Ovary (tissue), 3 donors: ENCODE data around the gene GCC1.

Experiments used
- POLR2A ChIP-seq: fragments of 450-650 bp; IDR thresholded peaks from one replicate; pipeline ENCODE4 v1.6.1; 2017; ENCODE audit warnings: antibody characterized with exemption, mild to moderate bottlenecking, moderate library complexity
- TF ChIP-seq, protein P1 (sequence below), 3 donors: fragments of 450-650 bp in 2 of 3; fragments of 200-600 bp in 1 of 3; IDR thresholded peaks; one replicate each; pipeline versions ENCODE4 v1.5.1 to v1.8.0; 2016 to 2022; ENCODE audit warnings: antibody characterized with exemption in 3 of 3, mild to moderate bottlenecking in 1 of 3
- donor health status: DM: no; HTN: no; CAD: no.

DNA sequence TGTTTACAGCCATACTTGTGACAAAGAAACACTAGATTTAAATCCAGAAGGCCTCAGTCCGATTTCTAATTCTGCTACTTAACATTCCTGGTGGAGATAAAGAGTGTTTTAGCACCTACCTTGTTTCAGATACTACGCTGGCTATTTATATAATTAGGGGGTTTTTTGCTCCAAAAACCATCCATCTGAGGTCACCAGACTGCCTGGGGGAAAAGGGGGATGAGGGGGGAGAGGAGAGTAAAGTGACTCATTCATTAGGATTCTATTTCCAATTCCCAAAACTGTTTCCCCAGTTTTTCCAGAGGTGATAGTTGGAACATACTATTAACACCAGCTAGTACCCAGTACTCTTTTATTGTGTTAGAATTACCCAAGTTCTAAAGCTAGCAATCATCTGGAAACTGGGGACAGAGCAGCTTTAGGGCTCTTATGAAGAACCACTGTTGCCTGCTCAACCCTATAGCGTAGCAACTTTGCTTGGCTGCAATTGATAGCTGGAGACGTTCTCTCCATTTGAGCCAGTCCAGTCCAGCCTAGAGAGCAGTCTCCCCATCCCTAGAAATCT, 6.6 kb downstream of the GCC1 start:
- TF ChIP-seq, protein P1, sequence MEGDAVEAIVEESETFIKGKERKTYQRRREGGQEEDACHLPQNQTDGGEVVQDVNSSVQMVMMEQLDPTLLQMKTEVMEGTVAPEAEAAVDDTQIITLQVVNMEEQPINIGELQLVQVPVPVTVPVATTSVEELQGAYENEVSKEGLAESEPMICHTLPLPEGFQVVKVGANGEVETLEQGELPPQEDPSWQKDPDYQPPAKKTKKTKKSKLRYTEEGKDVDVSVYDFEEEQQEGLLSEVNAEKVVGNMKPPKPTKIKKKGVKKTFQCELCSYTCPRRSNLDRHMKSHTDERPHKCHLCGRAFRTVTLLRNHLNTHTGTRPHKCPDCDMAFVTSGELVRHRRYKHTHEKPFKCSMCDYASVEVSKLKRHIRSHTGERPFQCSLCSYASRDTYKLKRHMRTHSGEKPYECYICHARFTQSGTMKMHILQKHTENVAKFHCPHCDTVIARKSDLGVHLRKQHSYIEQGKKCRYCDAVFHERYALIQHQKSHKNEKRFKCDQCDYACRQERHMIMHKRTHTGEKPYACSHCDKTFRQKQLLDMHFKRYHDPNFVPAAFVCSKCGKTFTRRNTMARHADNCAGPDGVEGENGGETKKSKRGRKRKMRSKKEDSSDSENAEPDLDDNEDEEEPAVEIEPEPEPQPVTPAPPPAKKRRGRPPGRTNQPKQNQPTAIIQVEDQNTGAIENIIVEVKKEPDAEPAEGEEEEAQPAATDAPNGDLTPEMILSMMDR (IDR thresholded peaks at IDR 0.05) = no peak
- TF ChIP-seq POLR2A = no peak
